GM06990 (cell line): ENCODE data around the gene XIRP1.
"Not testable (repeated sequence)": the region's sequence is repeated elsewhere in the genome, so short reads cannot be mapped to it uniquely, and the experiment has no call there.

Experiments
- DNase-seq: peaks from one replicate; pipeline ENCODE4 v3.0.0-alpha.2; 2011; ENCODE audit not compliant: insufficient read length; ENCODE audit errors: extremely low read depth
- H3K27me3 ChIP-seq: replicated peaks from 2 replicates; pipeline ENCODE4 v1.6.0; 2011; ENCODE audit warnings: low read length; ENCODE audit not compliant: control insufficient read depth, insufficient read depth
- H3K36me3 ChIP-seq: 2 replicates; pipeline ENCODE4 v1.5.1; 2011; ENCODE audit warnings: low read length; ENCODE audit not compliant: control insufficient read depth, insufficient read depth
- H3K4me3 ChIP-seq: replicated peaks from 2 replicates; pipeline ENCODE4 v1.5.1; 2011; ENCODE audit warnings: low read depth, mild to moderate bottlenecking, control low read depth, low read length
- CTCF ChIP-seq: IDR thresholded peaks from 2 replicates; pipeline ENCODE4 v1.5.1; 2011; ENCODE audit warnings: low read length, control low read depth, mild to moderate bottlenecking, inconsistent platforms; ENCODE audit not compliant: insufficient read depth, poor library complexity, severe bottlenecking

Gene XIRP1

GRCh38 chr3:39230453-39230852, 38.1 kb upstream of the XIRP1 start:
- no peak for TF ChIP-seq CTCF

GRCh38 chr3:39228496-39228895, 36.1 kb upstream of the XIRP1 start:
- TF ChIP-seq CTCF = no peak
- DNase-seq = no peak

More at GRCh38 chr3:39230453-39230852, 38.1 kb upstream of the XIRP1 start:
- no peak for DNase-seq
- Histone ChIP-seq H3K36me3 (no peaks in the 10 kb centered on the region), H3K27me3 (no peaks in the 10 kb centered on the region; the same call in none of the 2 replicates), H3K4me3 (no peak overlapping the region)

GRCh38 chr3:39227596-39227995, 35.2 kb upstream of the XIRP1 start:
- DNase-seq, H3K36me3 ChIP-seq, H3K27me3 ChIP-seq, H3K4me3 ChIP-seq: not testable (repeated sequence)

More at GRCh38 chr3:39228496-39228895, 36.1 kb upstream of the XIRP1 start:
- H3K4me3 ChIP-seq = no peak overlapping the region
- no peaks in the 10 kb centered on the region for H3K36me3 ChIP-seq
- no peaks in the 10 kb centered on the region; the same call in none of the 2 replicates for H3K27me3 ChIP-seq

GRCh38 chr3:39226106-39226741, 33.8 kb upstream of the XIRP1 start:
- TF ChIP-seq CTCF = no peak
- Histone ChIP-seq H3K4me3 (no peak overlapping the region), H3K27me3 (no peaks in the 10 kb centered on the region; the same call in none of the 2 replicates), H3K36me3 (no peaks in the 10 kb centered on the region)
- no peak for DNase-seq

GRCh38 chr3:39224288-39224687, 31.9 kb upstream of the XIRP1 start:
- Histone ChIP-seq H3K4me3 (no peak overlapping the region), H3K27me3 (no peaks in the 10 kb centered on the region), H3K36me3 (no peaks in the 10 kb centered on the region)
- no peak for DNase-seq
- no peak for TF ChIP-seq CTCF

- Histone ChIP-seq H3K36me3 (no peaks in the 10 kb centered on the region), H3K4me3 (no peak overlapping the region), H3K27me3 (no peaks in the 10 kb centered on the region)
- DNase-seq = no peak
- no peak for TF ChIP-seq CTCF
Observed at GRCh38 chr3:39222939-39223338, 30.5 kb upstream of the XIRP1 start.
